ENCODE data around the gene LIAS. TPM values are rescaled to one million over a fixed set of nuclear protein-coding genes. Genes with fewer than 3 reads are reported as not detected.

LIAS gene
- total RNA-seq, 2 donors from 2014 or later: 11.2 to 15.3 TPM

GRCh38 chr4:39435659-39436563, 22.9 kb upstream of the LIAS start:
- Histone ChIP-seq H3K36me3 (no peaks in the 10 kb centered on the region), H3K27ac (no peak overlapping the region), H3K9me3 (no peaks in the 10 kb centered on the region), H3K4me1 (replicated peaks) (no peaks in the 10 kb centered on the region), H3K27me3 (replicated peaks; ENCODE audit: insufficient read depth) (no peaks in the 10 kb centered on the region), H3K4me3 (no peak overlapping the region)
- intact Hi-C loops (cut with DNase I): no loop called here
- TF ChIP-seq, protein P1, sequence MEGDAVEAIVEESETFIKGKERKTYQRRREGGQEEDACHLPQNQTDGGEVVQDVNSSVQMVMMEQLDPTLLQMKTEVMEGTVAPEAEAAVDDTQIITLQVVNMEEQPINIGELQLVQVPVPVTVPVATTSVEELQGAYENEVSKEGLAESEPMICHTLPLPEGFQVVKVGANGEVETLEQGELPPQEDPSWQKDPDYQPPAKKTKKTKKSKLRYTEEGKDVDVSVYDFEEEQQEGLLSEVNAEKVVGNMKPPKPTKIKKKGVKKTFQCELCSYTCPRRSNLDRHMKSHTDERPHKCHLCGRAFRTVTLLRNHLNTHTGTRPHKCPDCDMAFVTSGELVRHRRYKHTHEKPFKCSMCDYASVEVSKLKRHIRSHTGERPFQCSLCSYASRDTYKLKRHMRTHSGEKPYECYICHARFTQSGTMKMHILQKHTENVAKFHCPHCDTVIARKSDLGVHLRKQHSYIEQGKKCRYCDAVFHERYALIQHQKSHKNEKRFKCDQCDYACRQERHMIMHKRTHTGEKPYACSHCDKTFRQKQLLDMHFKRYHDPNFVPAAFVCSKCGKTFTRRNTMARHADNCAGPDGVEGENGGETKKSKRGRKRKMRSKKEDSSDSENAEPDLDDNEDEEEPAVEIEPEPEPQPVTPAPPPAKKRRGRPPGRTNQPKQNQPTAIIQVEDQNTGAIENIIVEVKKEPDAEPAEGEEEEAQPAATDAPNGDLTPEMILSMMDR (IDR thresholded peaks at IDR 0.05): no peak
- TF ChIP-seq POLR2A (IDR thresholded peaks at IDR 0.05): no peak
- no peak for TF ChIP-seq POLR2AphosphoS5 (IDR thresholded peaks at IDR 0.05)
- DNase-seq (ENCODE audit: low spot score): no peak
- WGBS: 62% methylated on average over 7 of the region's 7 CpGs

DNA sequence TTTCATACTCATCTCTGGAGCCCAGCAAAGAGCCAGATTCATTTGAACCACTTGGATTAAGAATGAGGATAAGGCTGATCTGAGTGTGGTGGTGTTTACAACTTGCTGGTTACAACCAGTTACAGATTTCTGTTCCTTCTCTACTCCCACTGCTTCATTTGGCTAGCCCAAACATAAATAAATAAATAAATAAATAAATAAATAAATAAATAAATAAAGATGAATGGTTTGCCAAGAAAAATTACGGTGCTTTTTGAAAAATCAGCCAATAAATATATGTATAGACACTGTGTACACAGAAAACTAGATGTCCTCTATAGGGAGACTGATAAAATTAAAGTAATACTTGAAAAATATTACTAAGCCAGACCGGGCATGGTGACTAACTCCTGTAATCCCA, 17.3 kb upstream of the LIAS start:
- H3K9me3 ChIP-seq: no peaks in the 10 kb centered on the region
- TF ChIP-seq POLR2A (IDR thresholded peaks at IDR 0.05) (no peak), POLR2AphosphoS5 (IDR thresholded peaks at IDR 0.05) (no peak)
- TF ChIP-seq, protein P1 (IDR thresholded peaks at IDR 0.05): no peak
- intact Hi-C loops (cut with DNase I): no loop called here
- H3K36me3 ChIP-seq: no peaks in the 10 kb centered on the region
- no peak overlapping the region for H3K4me3 ChIP-seq
- no peak overlapping the region for H3K27ac ChIP-seq
- WGBS: 65% methylated on average over 2 of the region's 2 CpGs
- no peak for DNase-seq (ENCODE audit: low spot score)
- no peaks in the 10 kb centered on the region for H3K27me3 ChIP-seq (replicated peaks; ENCODE audit: insufficient read depth)
- H3K4me1 ChIP-seq (replicated peaks): no peaks in the 10 kb centered on the region

- 79% methylated on average over 4 of the region's 4 CpGs for WGBS
- H3K4me1 ChIP-seq (replicated peaks): no peaks in the 10 kb centered on the region
- H3K27ac ChIP-seq: no peak overlapping the region
- intact Hi-C loops (cut with DNase I): no loop called here
- H3K4me3 ChIP-seq: no peak overlapping the region
- H3K27me3 ChIP-seq (replicated peaks; ENCODE audit: insufficient read depth): no peaks in the 10 kb centered on the region
- no peak for TF ChIP-seq POLR2A (IDR thresholded peaks at IDR 0.05)
- no peak for TF ChIP-seq POLR2AphosphoS5 (IDR thresholded peaks at IDR 0.05)
- TF ChIP-seq, protein P1 (IDR thresholded peaks at IDR 0.05): no peak
- no peaks in the 10 kb centered on the region for H3K36me3 ChIP-seq
- no peaks in the 10 kb centered on the region for H3K9me3 ChIP-seq
- no peak for DNase-seq (ENCODE audit: low spot score)
Measured at GRCh38 chr4:39442998-39443397, 15.9 kb upstream of the LIAS start.

GRCh38 chr4:39446483-39446841, 12.4 kb upstream of the LIAS start:
- H3K36me3 ChIP-seq: no peaks in the 10 kb centered on the region
- intact Hi-C loops (cut with DNase I): no loop called here
- H3K27me3 ChIP-seq (replicated peaks; ENCODE audit: insufficient read depth): no peaks in the 10 kb centered on the region
- TF ChIP-seq POLR2A (IDR thresholded peaks at IDR 0.05) (no peak), POLR2AphosphoS5 (IDR thresholded peaks at IDR 0.05) (no peak)
- TF ChIP-seq, protein P1 (IDR thresholded peaks at IDR 0.05): no peak
- H3K27ac ChIP-seq: peak overlapping the region in 1 of 2 donors; percentile 35
- H3K4me3 ChIP-seq: peak overlapping the region; percentile 14 to 24
- H3K4me1 ChIP-seq (replicated peaks): no peaks in the 10 kb centered on the region
- no peaks in the 10 kb centered on the region for H3K9me3 ChIP-seq
- DNase-seq (ENCODE audit: low spot score): no peak
- WGBS: 80% methylated on average over 16 of the region's 20 CpGs
